GM10266 (cell line): ENCODE data around the gene FIBCD1.

Experiments
- DNase-seq: peaks from one replicate; pipeline ENCODE4 v3.0.0; 2012; ENCODE audit errors: extremely low spot score
- CTCF ChIP-seq: IDR thresholded peaks from 2 replicates; pipeline ENCODE4 v1.5.1; 2012; ENCODE audit warnings: mild to moderate bottlenecking, low read depth; ENCODE audit not compliant: control insufficient read depth, insufficient read depth; ENCODE audit errors: missing control alignments

Gene FIBCD1

GRCh38 chr9:130858739-130859705, 80.0 kb downstream of the FIBCD1 start:
- no peak for DNase-seq
- TF ChIP-seq CTCF: no peak

- TF ChIP-seq CTCF: no peak
- DNase-seq: no peak
These were observed 80.9 kb downstream of the FIBCD1 start for GRCh38 chr9:130857864-130858738.

GRCh38 chr9:130856474-130856873, 82.6 kb downstream of the FIBCD1 start:
- no peak for DNase-seq
- no peak for TF ChIP-seq CTCF

- DNase-seq: no peak
- TF ChIP-seq CTCF: no peak
These were observed 84.2 kb downstream of the FIBCD1 start for GRCh38 chr9:130854835-130855234.

- no peak for TF ChIP-seq CTCF
- no peak for DNase-seq
These were observed 85.0 kb downstream of the FIBCD1 start for GRCh38 chr9:130854092-130854491.

- no peak for DNase-seq
- TF ChIP-seq CTCF: no peak
These were observed 86.2 kb downstream of the FIBCD1 start for GRCh38 chr9:130852801-130853200.
